LNCaP clone FGC (cell line): ENCODE results near the gene GPR68.

Experiments used
- DNase-seq: peaks from one replicate; pipeline ENCODE4 v3.0.0-alpha.2; 2011; ENCODE audit warnings: low read depth
- H3K4me3 ChIP-seq: 2 replicates; pipeline ENCODE4 v1.5.1; 2011; ENCODE audit warnings: mild to moderate bottlenecking, low read depth, low read length, control low read depth
- CTCF ChIP-seq: IDR thresholded peaks from 2 replicates; pipeline ENCODE4 v1.5.1; 2012; ENCODE audit warnings: mild to moderate bottlenecking; ENCODE audit not compliant: control insufficient read depth, insufficient read depth; ENCODE audit errors: extremely low read depth

GPR68 gene

GRCh38 chr14:91197631-91198030 is 46.9 kb downstream of the GPR68 start:
- no peak overlapping the region for H3K4me3 ChIP-seq
- no peak for TF ChIP-seq CTCF
- no peak for DNase-seq

- DNase-seq = no peak
- H3K4me3 ChIP-seq = no peak overlapping the region
- no peak for TF ChIP-seq CTCF
Observed at GRCh38 chr14:91195881-91196280, 48.6 kb downstream of the GPR68 start.

GRCh38 chr14:91193069-91193468 is 51.4 kb downstream of the GPR68 start:
- DNase-seq = no peak
- H3K4me3 ChIP-seq = no peak overlapping the region
- no peak for TF ChIP-seq CTCF

- no peak overlapping the region for H3K4me3 ChIP-seq
- TF ChIP-seq CTCF = no peak
- no peak for DNase-seq
Observed at GRCh38 chr14:91190853-91191252, 53.7 kb downstream of the GPR68 start.

GRCh38 chr14:91187271-91187670 is 57.2 kb downstream of the GPR68 start:
- no peak for DNase-seq
- no peak for TF ChIP-seq CTCF
- H3K4me3 ChIP-seq = no peak overlapping the region

- no peak overlapping the region for H3K4me3 ChIP-seq
- TF ChIP-seq CTCF = no peak
- DNase-seq = no peak
Observed at GRCh38 chr14:91186515-91187066, 57.9 kb downstream of the GPR68 start.

GRCh38 chr14:91185721-91186120 is 58.8 kb downstream of the GPR68 start:
- no peak for TF ChIP-seq CTCF
- H3K4me3 ChIP-seq = no peak overlapping the region
- DNase-seq = no peak
